ENCODE results near the gene PRICKLE2. TPM values are rescaled to one million over a fixed set of nuclear protein-coding genes. Genes with fewer than 3 reads are reported as not detected.

Gene PRICKLE2
- total and polyA plus RNA-seq, 4 donors: 0.89 to 8.0 (median 3.2) TPM

GRCh38 chr3:64247991-64248646 lies 22.9 kb upstream of the PRICKLE2 start (continued):
- TF ChIP-seq REST (IDR thresholded peaks at IDR 0.05): no peak
- no peak for TF ChIP-seq TAF1 (conservative IDR thresholded peaks at IDR 0.05)
- peak; percentile 66 for TF ChIP-seq SP1 (IDR thresholded peaks at IDR 0.05)
- TF ChIP-seq MAX (IDR thresholded peaks at IDR 0.05): peak; percentile 23

GRCh38 chr3:64244011-64244942 lies 19.0 kb upstream of the PRICKLE2 start:
- H3K27ac ChIP-seq (ENCODE audit: low read depth in 1 of 2, low read length in 2 of 2): no peak overlapping the region
- H3K4me1 ChIP-seq (ENCODE audit: control insufficient read depth in 4 of 4, insufficient read depth in 4 of 4, low read length in 3 of 4): peaks cover 0 to 6% (median 4%) of the 10 kb centered on the region in 4 donors
- WGBS: 85% methylated on average over 9 of the region's 9 CpGs
- no peaks in the 10 kb centered on the region for H3K36me3 ChIP-seq (ENCODE audit: control insufficient read depth in 4 of 4, insufficient read depth in 3 of 4, low read depth in 1 of 4, low read length in 3 of 4)
- H3K27me3 ChIP-seq (ENCODE audit: control insufficient read depth in 4 of 4, insufficient read depth in 4 of 4, low read length in 3 of 4): no peaks in the 10 kb centered on the region
- H3K4me3 ChIP-seq (ENCODE audit: low read depth in 1 of 3, low read length in 3 of 3): no peak overlapping the region
- no peak for DNase-seq (ENCODE audit: low spot score)
- H3K9ac ChIP-seq (ENCODE audit: low read depth in 1 of 2, low read length in 2 of 2): no peak overlapping the region
- H3K9me3 ChIP-seq (ENCODE audit: control insufficient read depth in 4 of 4, low read length in 3 of 4): peaks cover 0 to 1% (median 0%) of the 10 kb centered on the region in 4 donors
- TF ChIP-seq CTCF (IDR thresholded peaks at IDR 0.05; ENCODE audit: low read depth, low read length, missing input control) (peak; percentile 43), RAD21 (IDR thresholded peaks at IDR 0.05) (peak; percentile 40 to 68), RXRA (IDR thresholded peaks at IDR 0.05) (no peak)

- DNase-seq (ENCODE audit: low spot score): no peak
- no peak overlapping the region for H3K27ac ChIP-seq (ENCODE audit: low read depth in 1 of 2, low read length in 2 of 2)
- no peak overlapping the region for H3K9ac ChIP-seq (ENCODE audit: low read depth in 1 of 2, low read length in 2 of 2)
Measured at GRCh38 chr3:64242435-64242834, 17.2 kb upstream of the PRICKLE2 start.

More at GRCh38 chr3:64242435-64242834, 17.2 kb upstream of the PRICKLE2 start:
- TF ChIP-seq HNF4A (conservative IDR thresholded peaks at IDR 0.05) (no peak), CTCF (IDR thresholded peaks at IDR 0.05; ENCODE audit: low read depth, low read length, missing input control) (no peak), RXRA (IDR thresholded peaks at IDR 0.05) (no peak), RAD21 (IDR thresholded peaks at IDR 0.05) (no peak), HNF4G (IDR thresholded peaks at IDR 0.05) (no peak), NR2F2 (IDR thresholded peaks at IDR 0.05) (no peak), FOXA2 (IDR thresholded peaks at IDR 0.05) (no peak), EGR1 (IDR thresholded peaks at IDR 0.05; ENCODE audit: low read depth in 2 of 2) (no peak), SP1 (IDR thresholded peaks at IDR 0.05) (no peak)
- H3K27me3 ChIP-seq (ENCODE audit: control insufficient read depth in 4 of 4, insufficient read depth in 4 of 4, low read length in 3 of 4): no peaks in the 10 kb centered on the region
- H3K36me3 ChIP-seq (ENCODE audit: control insufficient read depth in 4 of 4, insufficient read depth in 3 of 4, low read depth in 1 of 4, low read length in 3 of 4): no peaks in the 10 kb centered on the region
- no peaks in the 10 kb centered on the region for H3K9me3 ChIP-seq (ENCODE audit: control insufficient read depth in 4 of 4, low read length in 3 of 4)
- H3K4me3 ChIP-seq (ENCODE audit: low read depth in 1 of 3, low read length in 3 of 3): no peak overlapping the region
- no peaks in the 10 kb centered on the region for H3K4me1 ChIP-seq (ENCODE audit: control insufficient read depth in 4 of 4, insufficient read depth in 4 of 4, low read length in 3 of 4)
- WGBS: 71% methylated on average over 2 of the region's 2 CpGs

All from liver (tissue), 9 donors.